HepG2 (cell line): ENCODE data around the gene CCDC144A.
"Not testable (repeated sequence)": the region's sequence is repeated elsewhere in the genome, so short reads cannot be mapped to it uniquely, and the experiment has no call there.

Source experiments
- CTCF ChIP-seq: sonication (generic); formaldehyde crosslinking; IDR thresholded peaks from 2 replicates; pipeline ENCODE4 v1.5.0; 2020; ENCODE audit warnings: mild to moderate bottlenecking, missing genetic modification reagents, moderate library complexity
- KDM1A ChIP-seq: IDR thresholded peaks from 2 replicates; pipeline ENCODE4 v1.6.1; 2016; ENCODE audit warnings: missing compliant biosample characterization
- MIER2 ChIP-seq: IDR thresholded peaks from 2 replicates; pipeline ENCODE4 v1.6.1; 2016; ENCODE audit warnings: missing biosample characterization, missing genetic modification reagents
- ZNF362 ChIP-seq: sonication (generic); formaldehyde crosslinking; IDR thresholded peaks from 2 replicates; pipeline ENCODE4 v1.4.0; 2020; ENCODE audit warnings: missing genetic modification reagents, mild to moderate bottlenecking, borderline replicate concordance

GRCh38 chr17:16823768-16824406, 133.8 kb downstream of the CCDC144A start:
- not testable (repeated sequence) for TF ChIP-seq MIER2 (CRISPR knock-in tag); ZNF362 (CRISPR knock-in tag); CTCF (CRISPR knock-in tag); KDM1A
